ENCODE results near the gene ZDHHC22. TPM values are rescaled to one million over a fixed set of nuclear protein-coding genes. Genes with fewer than 3 reads are reported as not detected.
A peak's percentile ranks its signal among the peaks of the same experiment; 100 is the strongest.

ZDHHC22 gene
- total and polyA plus RNA-seq, 2 of the 13 experiments (the other 11 are each of a cell fraction or from before 2014, with no cell fraction given) = not detected

- peak; percentile 97 for TF ChIP-seq REST (IDR thresholded peaks at IDR 0.05; ENCODE audit: borderline replicate concordance in 1 of 2, low read depth in 1 of 2, low read length in 2 of 2)
- TF ChIP-seq HMG20B (CRISPR knock-in tag; conservative IDR thresholded peaks at IDR 0.05) = no peak; the same call in 1 of the 2 replicates
- no peak for TF ChIP-seq TRIM24 (CRISPR knock-in tag; IDR thresholded peaks at IDR 0.05)
- no peak for TF ChIP-seq BATF2 (CRISPR knock-in tag; IDR thresholded peaks at IDR 0.05)
- no peak for TF ChIP-seq KAT7 (CRISPR knock-in tag; IDR thresholded peaks at IDR 0.05; ENCODE audit: borderline replicate concordance)
- TF ChIP-seq ZNF781 (CRISPR knock-in tag; IDR thresholded peaks at IDR 0.05; ENCODE audit: borderline replicate concordance, not compliant biosample characterization) = no peak
- TF ChIP-seq JUN (CRISPR knock-in tag; IDR thresholded peaks at IDR 0.05) = no peak
- TF ChIP-seq ZNF24 (IDR thresholded peaks at IDR 0.05) = no peak
- 0 out of 2 replicates have a peak, but pooled peaks have one; percentile 53 for TF ChIP-seq AHR (CRISPR knock-in tag; IDR thresholded peaks at IDR 0.05)
- no peak for TF ChIP-seq SOX13 (IDR thresholded peaks at IDR 0.05)
- TF ChIP-seq SOX13 (CRISPR knock-in tag; conservative IDR thresholded peaks at IDR 0.05 in 1 of 2, IDR thresholded peaks at IDR 0.05 in 1 of 2) = no peak
- TF ChIP-seq GPN1 (CRISPR knock-in tag; IDR thresholded peaks at IDR 0.05; ENCODE audit: borderline replicate concordance) = peak; percentile 61; the same call in 1 of the 2 replicates
- TF ChIP-seq ZNF776 (CRISPR knock-in tag; IDR thresholded peaks at IDR 0.05) = no peak
- no peak for TF ChIP-seq ZMAT5 (CRISPR knock-in tag; IDR thresholded peaks at IDR 0.05; ENCODE audit: borderline replicate concordance, low read depth)
- TF ChIP-seq ZFP36 (IDR thresholded peaks at IDR 0.05; ENCODE audit: borderline replicate concordance, low read depth, low read length, partially characterized antibody) = no peak
- no peak for TF ChIP-seq FOXO4 (CRISPR knock-in tag; conservative IDR thresholded peaks at IDR 0.05)
- 0 out of 2 replicates have a peak, but pooled peaks have one; percentile 31 for TF ChIP-seq ONECUT2 (CRISPR knock-in tag; IDR thresholded peaks at IDR 0.05)
- peak; percentile 92 for TF ChIP-seq KLF11 (CRISPR knock-in tag; IDR thresholded peaks at IDR 0.05)
- TF ChIP-seq ZNF256 (CRISPR knock-in tag; conservative IDR thresholded peaks at IDR 0.05) = peak; percentile 76; the same call in 1 of the 2 replicates
- TF ChIP-seq ZNF224 (CRISPR knock-in tag; IDR thresholded peaks at IDR 0.05) = no peak
- no peak for TF ChIP-seq HMGA1 (CRISPR knock-in tag; conservative IDR thresholded peaks at IDR 0.05)
- TF ChIP-seq YEATS2 (CRISPR knock-in tag; IDR thresholded peaks at IDR 0.05; ENCODE audit: borderline replicate concordance) = no peak; the same call in 1 of the 2 replicates
- TF ChIP-seq ZNF567 (CRISPR knock-in tag; IDR thresholded peaks at IDR 0.05; ENCODE audit: borderline replicate concordance) = no peak
- TF ChIP-seq ATF3 (CRISPR knock-in tag; IDR thresholded peaks at IDR 0.05) = peak; percentile 60
- no peak for TF ChIP-seq NR2F6 (IDR thresholded peaks at IDR 0.05)
- peak; percentile 38; the same call in 1 of the 2 replicates for TF ChIP-seq NR2F6 (CRISPR knock-in tag; IDR thresholded peaks at IDR 0.05)
These were observed 7.8 kb downstream of the ZDHHC22 start (continued) for GRCh38 chr14:77133720-77134338.

Measured in HepG2 (cell line).